NCI-H526 treated with DMSO at 0.1 percent for 48 hours (cell line): ENCODE results near the gene RPP25.
"Not testable (repeated sequence)": the region's sequence is repeated elsewhere in the genome, so short reads cannot be mapped to it uniquely, and the experiment has no call there.

Experiments
- DNase-seq: peaks from one replicate; lab custom pipeline; 2025; lab: John Stamatoyannopoulos, UW

RPP25 gene

GRCh38 chr15:74962671-74963070, 6.1 kb upstream of the RPP25 start:
- no peak for DNase-seq

- no peak for DNase-seq
Observed at GRCh38 chr15:74962219-74962618, 5.6 kb upstream of the RPP25 start.

GRCh38 chr15:74961616-74962015, 5.0 kb upstream of the RPP25 start:
- DNase-seq = no peak

GRCh38 chr15:74960995-74961588, 4.5 kb upstream of the RPP25 start:
- DNase-seq = no peak

GRCh38 chr15:74960286-74960685, 3.7 kb upstream of the RPP25 start:
- no peak for DNase-seq

- no peak for DNase-seq
Observed at GRCh38 chr15:74959586-74959939, 3.0 kb upstream of the RPP25 start.

- DNase-seq = no peak
Observed at GRCh38 chr15:74958908-74959585, 2.5 kb upstream of the RPP25 start.

GRCh38 chr15:74958320-74958907, 1.8 kb upstream of the RPP25 start:
- DNase-seq = no peak

GRCh38 chr15:74957476-74958035, 984 bp upstream of the RPP25 start:
- DNase-seq = no peak

GRCh38 chr15:74955796-74956647, 550 bp downstream of the RPP25 start:
- DNase-seq = peak; percentile 70

GRCh38 chr15:74955017-74955416, 1.6 kb downstream of the RPP25 start:
- DNase-seq = no peak

GRCh38 chr15:74954515-74954914, 2.1 kb downstream of the RPP25 start:
- no peak for DNase-seq

- DNase-seq = no peak
Observed at GRCh38 chr15:74951006-74951405, 5.6 kb downstream of the RPP25 start.

GRCh38 chr15:74950078-74950908, 6.3 kb downstream of the RPP25 start:
- DNase-seq = peak; percentile 29

- peak; percentile 92 for DNase-seq
Observed at GRCh38 chr15:74937590-74938371, 18.8 kb downstream of the RPP25 start, which contains the start of gene COX5A. COX5A (minus strand) TSS chr15:74938073; CDS start chr15:74938014, 59 bp downstream.

GRCh38 chr15:74937272-74937589, 19.3 kb downstream of the RPP25 start:
- DNase-seq = peak; percentile 19

- not testable (repeated sequence) for DNase-seq
Observed at GRCh38 chr15:74935193-74935592, 21.4 kb downstream of the RPP25 start.

- DNase-seq = no peak
Observed at GRCh38 chr15:74933573-74933972, 23.0 kb downstream of the RPP25 start.

GRCh38 chr15:74928771-74929198, 27.8 kb downstream of the RPP25 start:
- DNase-seq = no peak

- no peak for DNase-seq
Observed at GRCh38 chr15:74924525-74924924, 32.0 kb downstream of the RPP25 start.

- no peak for DNase-seq
Observed at GRCh38 chr15:74920456-74920855, 36.1 kb downstream of the RPP25 start.
